ENCODE data around the gene MFAP4. TPM values are rescaled to one million over a fixed set of nuclear protein-coding genes. Genes with fewer than 3 reads are reported as not detected.

The MFAP4 gene
- total RNA-seq, 1 experiment from 2014 or later = 0.52 TPM

DNA sequence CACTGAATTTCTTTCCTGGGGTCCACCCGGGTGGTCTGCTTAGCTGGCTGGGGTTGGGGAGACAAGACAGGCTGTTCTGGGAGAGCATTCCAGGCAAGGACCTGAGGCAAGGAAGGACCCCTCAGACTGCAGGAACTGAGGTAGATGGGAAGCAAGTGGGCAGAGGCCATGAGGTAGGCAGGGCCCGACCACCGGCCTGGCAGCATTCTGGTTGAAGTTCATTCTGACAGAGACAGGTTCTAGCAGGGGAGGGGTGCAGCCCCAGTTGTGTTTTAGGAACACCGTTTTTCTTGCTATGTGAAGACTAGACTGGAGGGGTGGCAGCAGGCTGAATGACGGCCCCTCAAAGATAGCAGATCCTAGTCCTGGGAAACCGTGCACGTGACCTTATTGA is 41.9 kb downstream of the MFAP4 start:
- CTCF ChIA-PET = no interaction called here
- no peak for ATAC-seq

DNA sequence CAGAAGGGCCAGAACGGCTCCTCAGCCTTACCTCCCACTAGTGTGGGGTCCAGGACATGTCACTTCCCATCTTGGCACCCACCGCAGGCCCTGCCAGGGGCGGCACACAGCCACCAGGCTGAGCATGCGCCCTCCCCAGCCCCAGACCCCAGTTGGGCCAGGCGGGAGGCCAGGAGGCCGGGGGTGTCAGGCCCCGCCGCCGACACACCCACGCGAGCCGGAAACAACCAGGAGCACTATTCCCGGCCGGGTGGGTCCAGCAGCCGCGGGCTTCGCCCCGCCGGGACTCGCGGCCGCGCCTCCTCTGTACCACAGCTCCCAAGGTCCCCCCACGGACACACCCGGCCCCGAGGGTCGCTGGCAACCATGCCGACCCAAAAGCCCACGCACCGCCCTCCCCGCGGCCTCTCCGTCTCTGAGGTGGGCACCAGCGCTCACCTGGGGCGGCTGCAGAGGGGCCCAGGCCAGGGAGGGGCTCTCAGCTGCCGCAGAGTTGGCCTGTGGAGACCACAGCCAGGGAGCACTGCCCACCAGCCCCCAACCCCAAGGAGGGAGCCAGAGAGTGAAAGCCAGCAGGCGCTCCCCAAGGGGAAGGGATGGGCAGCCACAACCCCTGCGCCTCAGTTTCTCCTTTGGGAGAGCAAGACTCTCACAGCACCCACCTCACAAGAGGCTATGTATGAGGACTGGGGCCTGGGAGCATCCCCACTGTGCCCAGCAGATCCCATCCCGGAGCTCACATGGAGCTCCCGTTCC is 42.5 kb downstream of the MFAP4 start:
- Histone ChIP-seq H3K9me2 (ENCODE audit: insufficient read depth) (no peaks in the 10 kb centered on the region), H3K9me3 (ENCODE audit: control insufficient read depth in 1 of 2, insufficient read depth in 1 of 2, low read depth in 1 of 2, low read length in 2 of 2) (no peaks in the 10 kb centered on the region), H3K79me2 (ENCODE audit: insufficient read depth, low read length) (no peaks in the 10 kb centered on the region), H3K36me3 (ENCODE audit: control insufficient read depth in 1 of 2, insufficient read depth in 2 of 2, low read length in 2 of 2) (peaks cover 0 to 3% of the 10 kb centered on the region in 2 experiments; a peak in 1 of 4 replicates), H3K9ac (ENCODE audit: low read length) (no peak overlapping the region), H2AFZ (ENCODE audit: low read depth, low read length, poor library complexity, severe bottlenecking) (no peak overlapping the region), H3K4me1 (ENCODE audit: control insufficient read depth in 1 of 2, insufficient read depth in 2 of 2, low read length in 2 of 2) (peaks cover 26 to 36% of the 10 kb centered on the region in 2 experiments), H4K20me1 (ENCODE audit: insufficient read depth) (no peaks in the 10 kb centered on the region), H3K4me2 (ENCODE audit: low read length) (no peak overlapping the region), H3K4me3 (replicated peaks in 1 of 2; ENCODE audit: low read depth in 1 of 2, low read length in 2 of 2) (no peak overlapping the region), H3K27ac (ENCODE audit: low read depth, low read length) (no peak overlapping the region), H3K27me3 (ENCODE audit: insufficient read depth, low read length) (no peaks in the 10 kb centered on the region)
- ChIA-PET POLR2A (no interaction called here), CTCF (no interaction called here), RAD21 (ENCODE audit: low non-redundant PET in 1 of 2, low total read pairs in 2 of 2, uncharacterized antibody in 2 of 2, unreplicated experiment in 2 of 2) (no interaction called here)
- intact Hi-C loops (cut with micrococcal nuclease) = no loop called here
- no TSS peak for BruUV-seq (replicated peaks)
- ATAC-seq (no peak), DNase-seq (ENCODE audit: low read depth, low spot score) (no peak)
- TF ChIP-seq SIN3A (IDR thresholded peaks at IDR 0.05; ENCODE audit: low read depth) (no peak), CBX3 (IDR thresholded peaks at IDR 0.05; ENCODE audit: low read depth) (no peak), ELF1 (IDR thresholded peaks at IDR 0.05; ENCODE audit: borderline replicate concordance, low read depth) (no peak), SP1 (IDR thresholded peaks at IDR 0.05; ENCODE audit: low read depth) (no peak), EZH2phosphoT487 (IDR thresholded peaks at IDR 0.05; ENCODE audit: borderline replicate concordance) (no peak), CEBPB (IDR thresholded peaks at IDR 0.05; ENCODE audit: low read depth) (no peak)
- TF ChIP-seq, protein P1, sequence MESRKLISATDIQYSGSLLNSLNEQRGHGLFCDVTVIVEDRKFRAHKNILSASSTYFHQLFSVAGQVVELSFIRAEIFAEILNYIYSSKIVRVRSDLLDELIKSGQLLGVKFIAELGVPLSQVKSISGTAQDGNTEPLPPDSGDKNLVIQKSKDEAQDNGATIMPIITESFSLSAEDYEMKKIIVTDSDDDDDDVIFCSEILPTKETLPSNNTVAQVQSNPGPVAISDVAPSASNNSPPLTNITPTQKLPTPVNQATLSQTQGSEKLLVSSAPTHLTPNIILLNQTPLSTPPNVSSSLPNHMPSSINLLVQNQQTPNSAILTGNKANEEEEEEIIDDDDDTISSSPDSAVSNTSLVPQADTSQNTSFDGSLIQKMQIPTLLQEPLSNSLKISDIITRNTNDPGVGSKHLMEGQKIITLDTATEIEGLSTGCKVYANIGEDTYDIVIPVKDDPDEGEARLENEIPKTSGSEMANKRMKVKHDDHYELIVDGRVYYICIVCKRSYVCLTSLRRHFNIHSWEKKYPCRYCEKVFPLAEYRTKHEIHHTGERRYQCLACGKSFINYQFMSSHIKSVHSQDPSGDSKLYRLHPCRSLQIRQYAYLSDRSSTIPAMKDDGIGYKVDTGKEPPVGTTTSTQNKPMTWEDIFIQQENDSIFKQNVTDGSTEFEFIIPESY (IDR thresholded peaks at IDR 0.05; ENCODE audit: extremely low read depth, insufficient replicate concordance, low read length) = no peak
- TF ChIP-seq, protein P2, sequence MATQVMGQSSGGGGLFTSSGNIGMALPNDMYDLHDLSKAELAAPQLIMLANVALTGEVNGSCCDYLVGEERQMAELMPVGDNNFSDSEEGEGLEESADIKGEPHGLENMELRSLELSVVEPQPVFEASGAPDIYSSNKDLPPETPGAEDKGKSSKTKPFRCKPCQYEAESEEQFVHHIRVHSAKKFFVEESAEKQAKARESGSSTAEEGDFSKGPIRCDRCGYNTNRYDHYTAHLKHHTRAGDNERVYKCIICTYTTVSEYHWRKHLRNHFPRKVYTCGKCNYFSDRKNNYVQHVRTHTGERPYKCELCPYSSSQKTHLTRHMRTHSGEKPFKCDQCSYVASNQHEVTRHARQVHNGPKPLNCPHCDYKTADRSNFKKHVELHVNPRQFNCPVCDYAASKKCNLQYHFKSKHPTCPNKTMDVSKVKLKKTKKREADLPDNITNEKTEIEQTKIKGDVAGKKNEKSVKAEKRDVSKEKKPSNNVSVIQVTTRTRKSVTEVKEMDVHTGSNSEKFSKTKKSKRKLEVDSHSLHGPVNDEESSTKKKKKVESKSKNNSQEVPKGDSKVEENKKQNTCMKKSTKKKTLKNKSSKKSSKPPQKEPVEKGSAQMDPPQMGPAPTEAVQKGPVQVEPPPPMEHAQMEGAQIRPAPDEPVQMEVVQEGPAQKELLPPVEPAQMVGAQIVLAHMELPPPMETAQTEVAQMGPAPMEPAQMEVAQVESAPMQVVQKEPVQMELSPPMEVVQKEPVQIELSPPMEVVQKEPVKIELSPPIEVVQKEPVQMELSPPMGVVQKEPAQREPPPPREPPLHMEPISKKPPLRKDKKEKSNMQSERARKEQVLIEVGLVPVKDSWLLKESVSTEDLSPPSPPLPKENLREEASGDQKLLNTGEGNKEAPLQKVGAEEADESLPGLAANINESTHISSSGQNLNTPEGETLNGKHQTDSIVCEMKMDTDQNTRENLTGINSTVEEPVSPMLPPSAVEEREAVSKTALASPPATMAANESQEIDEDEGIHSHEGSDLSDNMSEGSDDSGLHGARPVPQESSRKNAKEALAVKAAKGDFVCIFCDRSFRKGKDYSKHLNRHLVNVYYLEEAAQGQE (IDR thresholded peaks at IDR 0.05; ENCODE audit: low read depth) = no peak

More for the DNA sequence above, 41.9 kb downstream of the MFAP4 start:
- TF ChIP-seq ZFX (IDR thresholded peaks at IDR 0.05) (no peak), YY1 (IDR thresholded peaks at IDR 0.05; ENCODE audit: extremely low read depth, insufficient replicate concordance, low read depth, low read length) (no peak)
- TF ChIP-seq, protein P3, sequence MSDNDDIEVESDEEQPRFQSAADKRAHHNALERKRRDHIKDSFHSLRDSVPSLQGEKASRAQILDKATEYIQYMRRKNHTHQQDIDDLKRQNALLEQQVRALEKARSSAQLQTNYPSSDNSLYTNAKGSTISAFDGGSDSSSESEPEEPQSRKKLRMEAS (IDR thresholded peaks at IDR 0.05) = no peak
- Histone ChIP-seq H2AFZ (ENCODE audit: low read depth, low read length, poor library complexity, severe bottlenecking) (no peak overlapping the region), H3K36me3 (ENCODE audit: control insufficient read depth in 1 of 2, insufficient read depth in 2 of 2, low read length in 2 of 2) (0 out of 4 replicates have a peak, but pooled peaks cover 0 to 3% of the 10 kb centered on the region in 2 experiments), H3K4me3 (replicated peaks in 1 of 2; ENCODE audit: low read depth in 1 of 2, low read length in 2 of 2) (no peak overlapping the region), H3K4me1 (ENCODE audit: control insufficient read depth in 1 of 2, insufficient read depth in 2 of 2, low read length in 2 of 2) (peaks cover 26 to 36% of the 10 kb centered on the region in 2 experiments), H3K79me2 (ENCODE audit: insufficient read depth, low read length) (no peaks in the 10 kb centered on the region), H4K20me1 (ENCODE audit: insufficient read depth) (no peaks in the 10 kb centered on the region), H3K9ac (ENCODE audit: low read length) (no peak overlapping the region), H3K9me2 (ENCODE audit: insufficient read depth) (no peaks in the 10 kb centered on the region), H3K4me2 (ENCODE audit: low read length) (no peak overlapping the region), H3K9me3 (ENCODE audit: control insufficient read depth in 1 of 2, insufficient read depth in 1 of 2, low read depth in 1 of 2, low read length in 2 of 2) (no peaks in the 10 kb centered on the region), H3K27ac (ENCODE audit: low read depth, low read length) (no peak overlapping the region), H3K27me3 (ENCODE audit: insufficient read depth, low read length) (no peaks in the 10 kb centered on the region)
- DNase-seq (ENCODE audit: low read depth, low spot score) = no peak
- no TSS peak for BruUV-seq (replicated peaks)
- ChIA-PET RAD21 (ENCODE audit: low non-redundant PET in 1 of 2, low total read pairs in 2 of 2, uncharacterized antibody in 2 of 2, unreplicated experiment in 2 of 2) (no interaction called here), POLR2A (no interaction called here)
- intact Hi-C loops (cut with micrococcal nuclease) = no loop called here
